Breast epithelium (tissue), 3 donors: ENCODE measurements around the gene ARID1B.

Experiments used
- POLR2A ChIP-seq: fragments of 450-650 bp; IDR thresholded peaks from one replicate; pipeline ENCODE4 v1.6.1; 2016; ENCODE audit warnings: antibody characterized with exemption, mild to moderate bottlenecking, moderate library complexity
- POLR2AphosphoS5 ChIP-seq, 3 donors: sonication (generic); formaldehyde crosslinking; IDR thresholded peaks; one replicate each; pipeline ENCODE4 v1.6.1; 2017; ENCODE audit warnings: antibody characterized with exemption in 3 of 3
- TF ChIP-seq, protein P1 (sequence below), 3 donors: fragments of 450-650 bp; IDR thresholded peaks; one replicate each; pipeline ENCODE4 v1.5.1; 2016 to 2017; ENCODE audit warnings: antibody characterized with exemption in 3 of 3, mild to moderate bottlenecking in 3 of 3, moderate library complexity in 3 of 3

DNA sequence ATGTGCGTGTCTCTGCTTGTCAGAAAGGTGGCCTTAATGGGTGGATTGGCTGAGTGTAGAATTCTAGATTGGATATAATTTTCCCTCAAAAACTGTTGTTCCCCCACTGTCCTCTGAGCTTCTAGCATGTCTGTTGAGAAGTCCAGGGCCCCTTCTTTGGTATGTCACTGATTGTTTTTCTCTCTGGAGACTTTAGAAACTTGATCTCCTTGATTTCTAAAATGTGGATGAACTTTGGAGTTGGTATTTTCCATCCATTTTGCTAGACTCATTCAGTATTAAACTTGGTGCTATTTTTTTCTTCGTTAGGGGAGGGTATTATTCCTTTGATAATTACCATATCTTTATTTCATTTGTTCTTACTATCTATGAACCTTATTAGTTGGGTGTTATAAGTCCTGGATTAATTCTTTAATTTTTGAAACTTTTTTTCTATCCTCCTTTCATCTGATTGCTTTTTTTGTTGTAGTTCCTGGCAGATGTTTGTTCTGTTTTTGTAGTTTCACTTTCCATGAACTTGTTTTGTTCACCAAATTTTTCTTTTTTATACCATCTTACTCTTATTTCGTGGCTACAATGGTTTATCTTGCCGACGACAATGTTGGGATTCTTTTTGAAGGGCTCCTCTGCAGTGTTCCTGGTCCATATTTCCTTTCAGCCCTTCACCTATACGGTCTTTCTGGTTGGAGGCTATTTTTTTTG is 68.4 kb downstream of the ARID1B start:
- TF ChIP-seq, protein P1, sequence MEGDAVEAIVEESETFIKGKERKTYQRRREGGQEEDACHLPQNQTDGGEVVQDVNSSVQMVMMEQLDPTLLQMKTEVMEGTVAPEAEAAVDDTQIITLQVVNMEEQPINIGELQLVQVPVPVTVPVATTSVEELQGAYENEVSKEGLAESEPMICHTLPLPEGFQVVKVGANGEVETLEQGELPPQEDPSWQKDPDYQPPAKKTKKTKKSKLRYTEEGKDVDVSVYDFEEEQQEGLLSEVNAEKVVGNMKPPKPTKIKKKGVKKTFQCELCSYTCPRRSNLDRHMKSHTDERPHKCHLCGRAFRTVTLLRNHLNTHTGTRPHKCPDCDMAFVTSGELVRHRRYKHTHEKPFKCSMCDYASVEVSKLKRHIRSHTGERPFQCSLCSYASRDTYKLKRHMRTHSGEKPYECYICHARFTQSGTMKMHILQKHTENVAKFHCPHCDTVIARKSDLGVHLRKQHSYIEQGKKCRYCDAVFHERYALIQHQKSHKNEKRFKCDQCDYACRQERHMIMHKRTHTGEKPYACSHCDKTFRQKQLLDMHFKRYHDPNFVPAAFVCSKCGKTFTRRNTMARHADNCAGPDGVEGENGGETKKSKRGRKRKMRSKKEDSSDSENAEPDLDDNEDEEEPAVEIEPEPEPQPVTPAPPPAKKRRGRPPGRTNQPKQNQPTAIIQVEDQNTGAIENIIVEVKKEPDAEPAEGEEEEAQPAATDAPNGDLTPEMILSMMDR (IDR thresholded peaks at IDR 0.05) = no peak
- TF ChIP-seq POLR2AphosphoS5 (IDR thresholded peaks at IDR 0.05) (no peak), POLR2A (no peak)
